Mammary microvascular endothelial cell (primary cell): ENCODE results near the gene SCD5. TPM values are rescaled to one million over a fixed set of nuclear protein-coding genes. Genes with fewer than 3 reads are reported as not detected.

Experiments used
- total RNA-seq: library from RNA; depleted of rRNA; stranded (reverse); fragments of >200 nt; gene quantifications from 2 replicates; pipeline ENCODE4 v1.2.3, GENCODE V29; 2015

SCD5 gene
- total RNA-seq, result 33.6 and 34.4 TPM in 2 replicates

DNA sequence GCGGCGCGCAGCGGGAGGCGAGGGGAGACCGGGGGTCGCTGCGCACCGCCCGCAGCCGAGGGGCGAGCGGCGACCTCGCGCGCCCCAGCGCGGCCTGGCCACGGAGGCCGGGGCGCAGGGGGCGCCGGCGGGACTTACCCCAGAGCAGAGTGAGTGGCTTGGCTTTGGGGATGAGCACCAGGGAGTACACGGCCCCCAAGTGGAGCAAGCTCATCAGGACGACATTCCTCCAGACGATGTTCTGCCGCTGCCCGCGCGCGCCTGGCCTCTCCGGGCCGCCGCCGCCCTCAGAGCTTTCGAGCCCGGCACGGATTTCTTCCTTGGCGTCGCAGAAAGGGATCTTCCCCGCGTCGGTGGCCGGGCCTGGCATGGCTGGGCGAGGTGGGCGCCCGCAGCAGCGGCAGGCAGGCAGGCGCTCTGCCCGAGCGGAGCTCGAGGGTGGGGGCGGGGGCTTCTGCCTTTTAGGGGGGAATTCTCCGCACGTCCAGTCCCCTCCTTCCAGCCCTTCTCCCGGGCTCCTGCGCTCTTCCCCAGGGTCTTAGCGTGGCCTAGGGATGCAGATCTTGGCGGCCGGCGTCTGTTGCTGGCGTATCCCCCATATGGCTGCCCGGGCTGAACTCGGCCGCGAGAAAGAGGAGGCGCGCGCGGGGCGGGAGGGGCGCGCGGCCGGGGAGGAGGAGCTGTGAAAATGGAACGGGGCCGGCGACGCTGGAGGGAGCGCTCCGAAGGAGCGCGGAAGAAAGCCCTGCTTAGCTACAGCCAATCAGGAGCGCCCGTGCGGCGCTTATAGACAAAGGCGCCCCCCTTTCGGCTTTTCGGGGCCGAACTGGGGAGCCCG, at the start of gene SCD5:
Gene SCD5, minus strand, starts transcription at position 629 of the 838 bp plus-strand sequence. Its CDS starts 259 bp downstream, at position 370.

Other genes with a start within 250 kb of the SCD5 start
- 4.7 and 8.2 TPM in 2 replicates for gene TMEM150C, start 236.8 kb downstream of the SCD5 start, total RNA-seq
- 165 TPM in 2 replicates for gene SEC31A, start 92.4 kb upstream of the SCD5 start, total RNA-seq
- 1.1 and 1.2 TPM in 2 replicates for gene THAP9, start 101.9 kb upstream of the SCD5 start, total RNA-seq
- 9.7 and 16.1 TPM in 2 replicates for gene LIN54, start 212.0 kb upstream of the SCD5 start, total RNA-seq
- 59.6 and 63.6 TPM in 2 replicates for gene COPS4, start 236.4 kb upstream of the SCD5 start, total RNA-seq